GM11168 (cell line): ENCODE data around the gene INAFM1.

ENCODE experiments used
- in situ Hi-C: fragments of 300-500 bp; cut with MboI; formaldehyde crosslinking; loops from one replicate; pipeline ENCODE4 v1.12.0; 2022; ENCODE audit warnings: low sequenced_read_pairs; ENCODE audit not compliant: unreplicated experiment

INAFM1 gene

GRCh38 chr19:47305309-47305751 lies 30.6 kb downstream of the INAFM1 start:
- in situ Hi-C loops: no loop called here

GRCh38 chr19:47306303-47306702 lies 31.6 kb downstream of the INAFM1 start:
- in situ Hi-C loops: no loop called here

- in situ Hi-C loops: no loop called here
Observed at GRCh38 chr19:47309038-47309437, 34.4 kb downstream of the INAFM1 start.

- in situ Hi-C loops: no loop called here
Observed at GRCh38 chr19:47309608-47310007, 34.9 kb downstream of the INAFM1 start, which contains the start of gene C5AR1. Gene C5AR1 (plus strand): TSS chr19:47309861. CDS start chr19:47309896, 35 bp downstream.

- in situ Hi-C loops: no loop called here
Observed at GRCh38 chr19:47310323-47310722, 35.6 kb downstream of the INAFM1 start.

- in situ Hi-C loops: no loop called here
Observed at GRCh38 chr19:47310819-47311218, 36.1 kb downstream of the INAFM1 start.

- in situ Hi-C loops: no loop called here
Observed at GRCh38 chr19:47312366-47313006, 37.8 kb downstream of the INAFM1 start.

- in situ Hi-C loops: no loop called here
Observed at GRCh38 chr19:47313754-47314295, 39.1 kb downstream of the INAFM1 start.

GRCh38 chr19:47315125-47315821 lies 40.6 kb downstream of the INAFM1 start:
- in situ Hi-C loops: no loop called here

- in situ Hi-C loops: no loop called here
Observed at GRCh38 chr19:47316513-47316912, 41.8 kb downstream of the INAFM1 start.

- in situ Hi-C loops: no loop called here
Observed at GRCh38 chr19:47319923-47320871, 45.5 kb downstream of the INAFM1 start.

- in situ Hi-C loops: no loop called here
Observed at GRCh38 chr19:47321630-47322029, 46.9 kb downstream of the INAFM1 start.

GRCh38 chr19:47322058-47322457 lies 47.4 kb downstream of the INAFM1 start:
- in situ Hi-C loops: no loop called here

- in situ Hi-C loops: no loop called here
Observed at GRCh38 chr19:47323409-47323808, 48.7 kb downstream of the INAFM1 start.

- in situ Hi-C loops: no loop called here
Observed at GRCh38 chr19:47323872-47324271, 49.2 kb downstream of the INAFM1 start.

- in situ Hi-C loops: no loop called here
Observed at GRCh38 chr19:47324502-47324901, 49.8 kb downstream of the INAFM1 start.
